HepG2 (cell line): ENCODE data around the gene SRSF12. TPM values are rescaled to one million over a fixed set of nuclear protein-coding genes. Genes with fewer than 3 reads are reported as not detected.

Experiments
- ARNTL ChIP-seq: sonication (generic); formaldehyde crosslinking; IDR thresholded peaks from 2 replicates; pipeline ENCODE4 v1.4.0; 2020; ENCODE audit warnings: mild to moderate bottlenecking, missing genetic modification reagents
- ATF1 ChIP-seq: IDR thresholded peaks from 2 replicates; pipeline ENCODE4 v1.6.1; 2016; ENCODE audit warnings: mild to moderate bottlenecking, control low read depth
- BORCS8-MEF2B ChIP-seq: sonication (generic); formaldehyde crosslinking; IDR thresholded peaks from 2 replicates; pipeline ENCODE4 v1.8.0; 2022; ENCODE audit warnings: mild to moderate bottlenecking, missing genetic modification reagents
- CEBPB ChIP-seq: IDR thresholded peaks from 2 replicates; pipeline ENCODE4 v1.6.1; 2011; ENCODE audit warnings: low read depth, low read length, improper control_type of control experiment, borderline replicate concordance
- ESRRA ChIP-seq: sonication (generic); formaldehyde crosslinking; IDR thresholded peaks from 2 replicates; pipeline ENCODE4 v1.5.1; 2020; ENCODE audit warnings: mild to moderate bottlenecking, low read depth, missing genetic modification reagents
- FOSL2 ChIP-seq: sonication (generic); formaldehyde crosslinking; IDR thresholded peaks from 2 replicates; pipeline ENCODE4 v1.4.0; 2020; ENCODE audit warnings: missing genetic modification reagents
- GATAD1 ChIP-seq: IDR thresholded peaks from 2 replicates; pipeline ENCODE4 v1.6.1; 2016; ENCODE audit warnings: missing genetic modification reagents, missing compliant biosample characterization
- HOXA3 ChIP-seq: sonication (generic); formaldehyde crosslinking; IDR thresholded peaks from 2 replicates; pipeline ENCODE4 v1.5.0; 2020; ENCODE audit warnings: missing genetic modification reagents
- KAT8 ChIP-seq: IDR thresholded peaks from 2 replicates; pipeline ENCODE4 v1.6.1; 2016; ENCODE audit warnings: missing genetic modification reagents, missing compliant biosample characterization
- MYPOP ChIP-seq: sonication (generic); formaldehyde crosslinking; IDR thresholded peaks from 2 replicates; pipeline ENCODE4 v1.8.1; 2023; ENCODE audit warnings: mild to moderate bottlenecking, moderate library complexity, missing genetic modification reagents
- RARA ChIP-seq: IDR thresholded peaks from 2 replicates; pipeline ENCODE4 v1.6.1; 2016; ENCODE audit warnings: missing genetic modification reagents, missing compliant biosample characterization
- RCOR2 ChIP-seq: IDR thresholded peaks from 2 replicates; pipeline ENCODE4 v1.6.1; 2016; ENCODE audit warnings: missing biosample characterization, missing genetic modification reagents
- SALL1 ChIP-seq: sonication (generic); formaldehyde crosslinking; IDR thresholded peaks from 2 replicates; pipeline ENCODE4 v1.8.0; 2022; ENCODE audit warnings: mild to moderate bottlenecking, missing genetic modification reagents
- SOX13 ChIP-seq, 3 experiments: fragments of 450-650 bp in 1 of 3; sonication (generic) in 1 of 3; formaldehyde crosslinking in 1 of 3; IDR thresholded peaks in 2 of 3; conservative IDR thresholded peaks in 1 of 3; 2 replicates each; pipeline versions ENCODE4 v1.5.0 to v1.6.1; 2016 to 2020; ENCODE audit warnings: antibody characterized with exemption in 1 of 3, mild to moderate bottlenecking in 1 of 3, missing compliant biosample characterization in 1 of 3, missing genetic modification reagents in 1 of 3, moderate library complexity in 1 of 3
- TCF7L2 ChIP-seq: IDR thresholded peaks from 2 replicates; pipeline ENCODE4 v1.6.1; 2011; ENCODE audit warnings: mild to moderate bottlenecking, low read depth, low read length, moderate library complexity
- ZMAT5 ChIP-seq: sonication (generic); formaldehyde crosslinking; IDR thresholded peaks from 2 replicates; pipeline ENCODE4 v1.5.0; 2020; ENCODE audit warnings: mild to moderate bottlenecking, low read depth, missing genetic modification reagents, borderline replicate concordance
- ZNF12 ChIP-seq: sonication (generic); formaldehyde crosslinking; IDR thresholded peaks from 2 replicates; pipeline ENCODE4 v1.5.0; 2020; ENCODE audit warnings: missing genetic modification reagents
- ZNF224 ChIP-seq: sonication (generic); formaldehyde crosslinking; IDR thresholded peaks from 2 replicates; pipeline ENCODE4 v1.5.0; 2020; ENCODE audit warnings: mild to moderate bottlenecking, missing genetic modification reagents
- ZNF34 ChIP-seq: sonication (generic); formaldehyde crosslinking; IDR thresholded peaks from 2 replicates; pipeline ENCODE4 v1.4.0; 2020; ENCODE audit warnings: mild to moderate bottlenecking, missing genetic modification reagents, borderline replicate concordance
- ZNF343 ChIP-seq: sonication (generic); formaldehyde crosslinking; IDR thresholded peaks from 2 replicates; pipeline ENCODE4 v1.4.0; 2020; ENCODE audit warnings: mild to moderate bottlenecking, missing genetic modification reagents
- ZNF382 ChIP-seq: sonication (generic); formaldehyde crosslinking; IDR thresholded peaks from 2 replicates; pipeline ENCODE4 v1.5.0; 2020; ENCODE audit warnings: missing genetic modification reagents, mild to moderate bottlenecking, borderline replicate concordance
- polyA plus RNA-seq, 8 experiments: library from polyadenylated mRNA; depleted of rRNA in 3 of 8; stranded (reverse) in 7 of 8; unstranded in 1 of 8; fragments of >200 nt; fragmentation: Illumina TruSeq in 4 of 8; extraction: Trizol in 4 of 8; gene quantifications; 2 replicates each; pipeline versions ENCODE4 v1.2.1 to v1.2.3, GENCODE V29; 2011 to 2016; ENCODE audit warnings: low read depth in 4 of 8, missing spikeins in 1 of 8, mixed read lengths in 1 of 8; ENCODE audit not compliant: insufficient read depth in 1 of 8
- total RNA-seq, 5 experiments: library from RNA; depleted of rRNA; stranded (reverse); fragments of >200 nt; fragmentation: Illumina TruSeq; extraction: Trizol; gene quantifications; 2 replicates each; pipeline ENCODE4 v1.2.3, GENCODE V29; 2016; ENCODE audit warnings: low read depth in 1 of 5
- TF ChIP-seq, protein P1 (sequence below): sonication (generic); formaldehyde crosslinking; IDR thresholded peaks from 2 replicates; pipeline ENCODE4 v1.5.1; 2020; ENCODE audit warnings: mild to moderate bottlenecking, moderate library complexity, missing genetic modification reagents
- TF ChIP-seq, protein P2 (sequence below): sonication (generic); formaldehyde crosslinking; IDR thresholded peaks from 2 replicates; pipeline ENCODE4 v1.4.0; 2020; ENCODE audit warnings: mild to moderate bottlenecking, missing genetic modification reagents

The SRSF12 gene
- total and polyA plus RNA-seq, 2 of the 13 experiments (the other 11 are each of a cell fraction or from before 2014, with no cell fraction given) = 1.7 to 1.9 TPM

- TF ChIP-seq ARNTL = 0 out of 2 replicates have a peak, but pooled peaks have one; percentile 38
- no peak for TF ChIP-seq SOX13 (IDR thresholded peaks at IDR 0.05)
- peak in 1 of 2 experiments; percentile 70; a peak in 1 of 4 replicates for TF ChIP-seq SOX13 (CRISPR knock-in tag; conservative IDR thresholded peaks at IDR 0.05 in 1 of 2, IDR thresholded peaks at IDR 0.05 in 1 of 2)
- TF ChIP-seq KAT8 = 0 out of 2 replicates have a peak, but pooled peaks have one; percentile 51
- 0 out of 2 replicates have a peak, but pooled peaks have one; percentile 33 for TF ChIP-seq ESRRA (CRISPR knock-in tag)
- TF ChIP-seq CEBPB = peak; percentile 52; the same call in 1 of the 2 replicates
- TF ChIP-seq, protein P1, sequence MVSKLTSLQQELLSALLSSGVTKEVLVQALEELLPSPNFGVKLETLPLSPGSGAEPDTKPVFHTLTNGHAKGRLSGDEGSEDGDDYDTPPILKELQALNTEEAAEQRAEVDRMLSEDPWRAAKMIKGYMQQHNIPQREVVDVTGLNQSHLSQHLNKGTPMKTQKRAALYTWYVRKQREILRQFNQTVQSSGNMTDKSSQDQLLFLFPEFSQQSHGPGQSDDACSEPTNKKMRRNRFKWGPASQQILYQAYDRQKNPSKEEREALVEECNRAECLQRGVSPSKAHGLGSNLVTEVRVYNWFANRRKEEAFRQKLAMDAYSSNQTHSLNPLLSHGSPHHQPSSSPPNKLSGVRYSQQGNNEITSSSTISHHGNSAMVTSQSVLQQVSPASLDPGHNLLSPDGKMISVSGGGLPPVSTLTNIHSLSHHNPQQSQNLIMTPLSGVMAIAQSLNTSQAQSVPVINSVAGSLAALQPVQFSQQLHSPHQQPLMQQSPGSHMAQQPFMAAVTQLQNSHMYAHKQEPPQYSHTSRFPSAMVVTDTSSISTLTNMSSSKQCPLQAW = peak; percentile 97
- no peak for TF ChIP-seq BORCS8-MEF2B
- TF ChIP-seq HOXA3 (CRISPR knock-in tag) = peak; percentile 35; the same call in 1 of the 2 replicates
- TF ChIP-seq, protein P2, sequence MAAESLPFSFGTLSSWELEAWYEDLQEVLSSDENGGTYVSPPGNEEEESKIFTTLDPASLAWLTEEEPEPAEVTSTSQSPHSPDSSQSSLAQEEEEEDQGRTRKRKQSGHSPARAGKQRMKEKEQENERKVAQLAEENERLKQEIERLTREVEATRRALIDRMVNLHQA = no peak
- TF ChIP-seq RCOR2 (CRISPR knock-in tag) = peak; percentile 73
- TF ChIP-seq SALL1 = peak; percentile 69; the same call in 1 of the 2 replicates
- no peak for TF ChIP-seq ZNF224 (CRISPR knock-in tag)
- TF ChIP-seq ATF1 (CRISPR knock-in tag) = peak; percentile 56; the same call in 1 of the 2 replicates
- 0 out of 2 replicates have a peak, but pooled peaks have one; percentile 37 for TF ChIP-seq ZNF34
- no peak for TF ChIP-seq TCF7L2
- no peak for TF ChIP-seq ZMAT5
- no peak for TF ChIP-seq ZNF382 (CRISPR knock-in tag)
- TF ChIP-seq ZNF12 (CRISPR knock-in tag) = peak; percentile 25; the same call in 1 of the 2 replicates
- peak; percentile 10; the same call in 1 of the 2 replicates for TF ChIP-seq GATAD1 (CRISPR knock-in tag)
- 0 out of 2 replicates have a peak, but pooled peaks have one; percentile 21 for TF ChIP-seq FOSL2 (CRISPR knock-in tag)
- no peak for TF ChIP-seq ZNF343
- TF ChIP-seq MYPOP = peak; percentile 51; the same call in 1 of the 2 replicates
- peak; percentile 44; the same call in 1 of the 2 replicates for TF ChIP-seq RARA (CRISPR knock-in tag)
Measured at GRCh38 chr6:89140347-89141156, 22.7 kb upstream of the SRSF12 start (continued).
